NOMO-1 treated with DMSO at 0.1 percent for 48 hours (cell line): ENCODE results near the gene METTL26.

Source experiments
- DNase-seq: peaks from one replicate; lab custom pipeline; 2025; ENCODE audit not compliant: unreplicated experiment; lab: John Stamatoyannopoulos, UW

Gene METTL26

GRCh38 chr16:638836-639235 lies 2.7 kb upstream of the METTL26 start:
- no peak for DNase-seq

- DNase-seq, result no peak
These were observed 2.0 kb upstream of the METTL26 start for GRCh38 chr16:638034-638543.

GRCh38 chr16:637081-638018 lies 1.2 kb upstream of the METTL26 start:
- DNase-seq, result no peak

GRCh38 chr16:635573-636205 lies 416 bp downstream of the METTL26 start:
- DNase-seq, result no peak

GRCh38 chr16:634996-635395 lies 1.1 kb downstream of the METTL26 start:
- no peak for DNase-seq

GRCh38 chr16:634051-634670 lies 1.9 kb downstream of the METTL26 start:
- no peak for DNase-seq

- DNase-seq, result no peak
These were observed 2.6 kb downstream of the METTL26 start for GRCh38 chr16:633336-634050.

- DNase-seq, result no peak
These were observed 3.4 kb downstream of the METTL26 start for GRCh38 chr16:632486-633335.

- no peak for DNase-seq
These were observed 4.2 kb downstream of the METTL26 start for GRCh38 chr16:631808-632358.

- no peak for DNase-seq
These were observed 5.2 kb downstream of the METTL26 start, which contains the start of gene WFIKKN1 for GRCh38 chr16:630815-631405. Gene WFIKKN1, plus strand, starts transcription at chr16:630985. Its CDS starts 269 bp downstream, at chr16:631254.

- no peak for DNase-seq
These were observed 5.8 kb downstream of the METTL26 start for GRCh38 chr16:630249-630814.

- DNase-seq, result no peak
These were observed 6.3 kb downstream of the METTL26 start for GRCh38 chr16:629833-630248.

- DNase-seq, result no peak
These were observed 6.8 kb downstream of the METTL26 start for GRCh38 chr16:629185-629832.

GRCh38 chr16:628321-629061 lies 7.6 kb downstream of the METTL26 start:
- DNase-seq, result no peak

- no peak for DNase-seq
These were observed 8.5 kb downstream of the METTL26 start for GRCh38 chr16:627454-628239.

- no peak for DNase-seq
These were observed 9.2 kb downstream of the METTL26 start for GRCh38 chr16:626787-627453.
